K562 (cell line): ENCODE results near the gene C1D. TPM values are rescaled to one million over a fixed set of nuclear protein-coding genes. Genes with fewer than 3 reads are reported as not detected.

ENCODE experiments used
- HNRNPK ChIP-seq: fragments of 200-400 bp; formaldehyde crosslinking; IDR thresholded peaks from one replicate; pipeline ENCODE4 v1.6.1; 2018; ENCODE audit warnings: mild to moderate bottlenecking, low read depth, low read length; ENCODE audit not compliant: poor library complexity, severe bottlenecking
- L3MBTL2 ChIP-seq: fragments of 450-650 bp; IDR thresholded peaks from 2 replicates; pipeline ENCODE4 v1.6.1; 2016; ENCODE audit warnings: mild to moderate bottlenecking, moderate library complexity
- LARP7 ChIP-seq: fragments of 450-650 bp; IDR thresholded peaks from 2 replicates; pipeline ENCODE4 v1.6.1; 2016
- MTF1 ChIP-seq: fragments of 250-450 bp; sonication (Bioruptor Pico); IDR thresholded peaks from 2 replicates; pipeline ENCODE4 v1.9.0; 2021; ENCODE audit warnings: moderate library complexity, mild to moderate bottlenecking, inconsistent platforms, borderline replicate concordance
- NUFIP1 ChIP-seq: fragments of 450-650 bp; IDR thresholded peaks from 2 replicates; pipeline ENCODE4 v1.6.1; 2018; ENCODE audit not compliant: partially characterized antibody
- RFX7 ChIP-seq: fragments of 250-450 bp; sonication (Bioruptor Pico); IDR thresholded peaks from 2 replicates; pipeline ENCODE4 v1.5.1; 2021; ENCODE audit warnings: mild to moderate bottlenecking
- SOX6 ChIP-seq: fragments of 450-650 bp; IDR thresholded peaks from 2 replicates; pipeline ENCODE4 v1.6.1; 2014; ENCODE audit warnings: mild to moderate bottlenecking
- STAT5A ChIP-seq: IDR thresholded peaks from 2 replicates; pipeline ENCODE4 v1.6.1; 2012; ENCODE audit warnings: low read length, inconsistent platforms, borderline replicate concordance
- U2AF2 ChIP-seq: fragments of 200-400 bp; formaldehyde crosslinking; optimal IDR thresholded peaks from 2 replicates; pipeline ENCODE3; 2017; ENCODE audit warnings: low read depth, mild to moderate bottlenecking, low read length
- ZFPM2 ChIP-seq: fragments of 250-450 bp; sonication (Bioruptor Pico); IDR thresholded peaks from 2 replicates; pipeline ENCODE4 v1.5.1; 2022; ENCODE audit warnings: mild to moderate bottlenecking
- ZNF134 ChIP-seq: fragments of 250-450 bp; sonication (Bioruptor Pico); conservative IDR thresholded peaks from 2 replicates; pipeline ENCODE4 v1.4.0; 2020
- polyA plus RNA-seq, 8 experiments: library from polyadenylated mRNA; depleted of rRNA in 4 of 8; stranded (reverse) in 5 of 8; unstranded in 3 of 8; fragments of >200 nt; fragmentation: Nextera tagmentation in 2 of 8; fragmentation: Illumina TruSeq in 1 of 8; extraction: Ambion mirVana in 2 of 8; extraction: Trizol in 1 of 8; gene quantifications; 2 replicates each; pipeline versions ENCODE4 v1.2.1 to v1.2.3, GENCODE V29; 2011 to 2014; ENCODE audit warnings: inconsistent platforms in 1 of 8, missing spikeins in 1 of 8
- total RNA-seq, 7 experiments: library from RNA; depleted of rRNA in 6 of 7; stranded (reverse); fragments of >200 nt in 6 of 7; fragmentation: Illumina TruSeq in 2 of 7; extraction: Trizol in 2 of 7; gene quantifications; 2 replicates each; pipeline versions ENCODE4 v1.2.1 to v1.2.3, GENCODE V29; 2011 to 2021; ENCODE audit warnings: low replicate concordance in 1 of 7
- TF ChIP-seq, protein P1 (sequence below): IDR thresholded peaks from 2 replicates; pipeline ENCODE4 v1.6.1; 2016; ENCODE audit warnings: missing genetic modification characterization, missing compliant biosample characterization
- TF ChIP-seq, protein P2 (sequence below): fragments of 250-450 bp; sonication (Bioruptor Pico); IDR thresholded peaks from 2 replicates; pipeline ENCODE4 v1.8.0; 2022; ENCODE audit warnings: moderate library complexity, mild to moderate bottlenecking, inconsistent platforms
- TF ChIP-seq, protein P3 (sequence below): fragments of 250-450 bp; sonication (Bioruptor Pico); IDR thresholded peaks from 2 replicates; pipeline ENCODE4 v1.4.0; 2020; ENCODE audit warnings: borderline replicate concordance
- TF ChIP-seq, protein P4 (sequence below): fragments of 250-450 bp; sonication (Bioruptor Pico); IDR thresholded peaks from 2 replicates; pipeline ENCODE4 v1.8.0; 2022; ENCODE audit warnings: inconsistent platforms

The C1D gene
- total and polyA plus RNA-seq, 9 of the 15 experiments (the other 6 are each of a cell fraction or from before 2014, with no cell fraction given) = 33.2 to 123 (median 56.5) TPM

DNA sequence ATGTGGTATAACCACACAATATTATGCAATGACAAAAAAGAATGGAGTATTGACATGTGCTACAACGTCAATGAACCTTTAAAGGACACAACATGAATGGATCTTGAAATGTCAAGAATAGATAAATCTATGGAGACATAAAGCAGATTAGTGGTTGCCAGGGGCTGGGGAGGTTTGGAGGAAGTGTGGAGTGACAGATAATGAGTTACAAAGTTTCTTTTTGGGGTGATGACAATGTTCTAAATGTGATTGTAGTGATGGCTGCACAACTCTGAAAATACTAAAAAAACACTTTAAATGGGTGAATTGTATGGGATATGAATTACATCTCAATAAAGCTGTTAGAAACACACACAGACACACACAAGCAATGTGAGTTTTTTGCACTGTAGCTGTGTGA lies 37.4 kb upstream of the C1D start (continued):
- TF ChIP-seq, protein P1, sequence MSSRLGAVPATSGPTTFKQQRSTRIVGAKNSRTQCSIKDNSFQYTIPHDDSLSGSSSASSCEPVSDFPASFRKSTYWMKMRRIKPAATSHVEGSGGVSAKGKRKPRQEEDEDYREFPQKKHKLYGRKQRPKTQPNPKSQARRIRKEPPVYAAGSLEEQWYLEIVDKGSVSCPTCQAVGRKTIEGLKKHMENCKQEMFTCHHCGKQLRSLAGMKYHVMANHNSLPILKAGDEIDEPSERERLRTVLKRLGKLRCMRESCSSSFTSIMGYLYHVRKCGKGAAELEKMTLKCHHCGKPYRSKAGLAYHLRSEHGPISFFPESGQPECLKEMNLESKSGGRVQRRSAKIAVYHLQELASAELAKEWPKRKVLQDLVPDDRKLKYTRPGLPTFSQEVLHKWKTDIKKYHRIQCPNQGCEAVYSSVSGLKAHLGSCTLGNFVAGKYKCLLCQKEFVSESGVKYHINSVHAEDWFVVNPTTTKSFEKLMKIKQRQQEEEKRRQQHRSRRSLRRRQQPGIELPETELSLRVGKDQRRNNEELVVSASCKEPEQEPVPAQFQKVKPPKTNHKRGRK (tag) = no peak
- TF ChIP-seq, protein P2, sequence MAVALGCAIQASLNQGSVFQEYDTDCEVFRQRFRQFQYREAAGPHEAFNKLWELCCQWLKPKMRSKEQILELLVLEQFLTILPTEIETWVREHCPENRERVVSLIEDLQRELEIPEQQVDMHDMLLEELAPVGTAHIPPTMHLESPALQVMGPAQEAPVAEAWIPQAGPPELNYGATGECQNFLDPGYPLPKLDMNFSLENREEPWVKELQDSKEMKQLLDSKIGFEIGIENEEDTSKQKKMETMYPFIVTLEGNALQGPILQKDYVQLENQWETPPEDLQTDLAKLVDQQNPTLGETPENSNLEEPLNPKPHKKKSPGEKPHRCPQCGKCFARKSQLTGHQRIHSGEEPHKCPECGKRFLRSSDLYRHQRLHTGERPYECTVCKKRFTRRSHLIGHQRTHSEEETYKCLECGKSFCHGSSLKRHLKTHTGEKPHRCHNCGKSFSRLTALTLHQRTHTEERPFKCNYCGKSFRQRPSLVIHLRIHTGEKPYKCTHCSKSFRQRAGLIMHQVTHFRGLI (CRISPR knock-in tag) = no peak
- TF ChIP-seq L3MBTL2 (no peak), MTF1 (CRISPR knock-in tag) (no peak), STAT5A (0 out of 2 replicates have a peak, but pooled peaks have one; percentile 10), NUFIP1 (no peak), ZNF134 (CRISPR knock-in tag) (no peak), HNRNPK (no peak), LARP7 (no peak), RFX7 (no peak), ZFPM2 (CRISPR knock-in tag) (no peak), SOX6 (peak; percentile 59; the same call in 1 of the 2 replicates), U2AF2 (no peak)
- TF ChIP-seq, protein P3, sequence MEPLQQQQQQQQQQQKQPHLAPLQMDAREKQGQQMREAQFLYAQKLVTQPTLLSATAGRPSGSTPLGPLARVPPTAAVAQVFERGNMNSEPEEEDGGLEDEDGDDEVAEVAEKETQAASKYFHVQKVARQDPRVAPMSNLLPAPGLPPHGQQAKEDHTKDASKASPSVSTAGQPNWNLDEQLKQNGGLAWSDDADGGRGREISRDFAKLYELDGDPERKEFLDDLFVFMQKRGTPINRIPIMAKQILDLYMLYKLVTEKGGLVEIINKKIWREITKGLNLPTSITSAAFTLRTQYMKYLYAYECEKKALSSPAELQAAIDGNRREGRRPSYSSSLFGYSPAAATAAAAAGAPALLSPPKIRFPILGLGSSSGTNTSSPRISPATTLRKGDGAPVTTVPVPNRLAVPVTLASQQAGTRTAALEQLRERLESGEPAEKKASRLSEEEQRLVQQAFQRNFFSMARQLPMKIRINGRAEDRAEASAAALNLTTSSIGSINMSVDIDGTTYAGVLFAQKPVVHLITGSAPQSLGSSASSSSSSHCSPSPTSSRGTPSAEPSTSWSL = no peak
- TF ChIP-seq, protein P4, sequence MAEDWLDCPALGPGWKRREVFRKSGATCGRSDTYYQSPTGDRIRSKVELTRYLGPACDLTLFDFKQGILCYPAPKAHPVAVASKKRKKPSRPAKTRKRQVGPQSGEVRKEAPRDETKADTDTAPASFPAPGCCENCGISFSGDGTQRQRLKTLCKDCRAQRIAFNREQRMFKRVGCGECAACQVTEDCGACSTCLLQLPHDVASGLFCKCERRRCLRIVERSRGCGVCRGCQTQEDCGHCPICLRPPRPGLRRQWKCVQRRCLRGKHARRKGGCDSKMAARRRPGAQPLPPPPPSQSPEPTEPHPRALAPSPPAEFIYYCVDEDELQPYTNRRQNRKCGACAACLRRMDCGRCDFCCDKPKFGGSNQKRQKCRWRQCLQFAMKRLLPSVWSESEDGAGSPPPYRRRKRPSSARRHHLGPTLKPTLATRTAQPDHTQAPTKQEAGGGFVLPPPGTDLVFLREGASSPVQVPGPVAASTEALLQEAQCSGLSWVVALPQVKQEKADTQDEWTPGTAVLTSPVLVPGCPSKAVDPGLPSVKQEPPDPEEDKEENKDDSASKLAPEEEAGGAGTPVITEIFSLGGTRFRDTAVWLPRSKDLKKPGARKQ (CRISPR knock-in tag) = 0 out of 2 replicates have a peak, but pooled peaks have one; percentile 21
